DND-41 (cell line): ENCODE data around the gene GALE.

Source experiments
- ATAC-seq: fragments of 200-7000 bp; cut with Tn5 transposase; 3 replicates; pipeline ENCODE4 v1.9.1; 2021; ENCODE audit warnings: low read depth; ENCODE audit not compliant: insufficient read depth
- DNase-seq: peaks from one replicate; pipeline ENCODE4 v3.0.0-alpha.2; 2020
- H2AFZ ChIP-seq: 2 replicates; pipeline ENCODE4 v1.6.0; 2012; ENCODE audit warnings: low read depth, low read length
- H3K27ac ChIP-seq: 2 replicates; pipeline ENCODE4 v1.5.1; 2012; ENCODE audit warnings: low read length, inconsistent platforms
- H3K27me3 ChIP-seq: fragments of 200-600 bp; sonication (generic); 2 replicates; pipeline ENCODE4 v1.6.0; 2012; ENCODE audit warnings: low read length, mild to moderate bottlenecking, inconsistent platforms; ENCODE audit not compliant: insufficient read depth, poor library complexity
- H3K36me3 ChIP-seq: 2 replicates; pipeline ENCODE4 v1.5.1; 2012; ENCODE audit warnings: low read length, inconsistent platforms; ENCODE audit not compliant: insufficient read depth
- H3K4me1 ChIP-seq: 2 replicates; pipeline ENCODE4 v1.5.1; 2012; ENCODE audit warnings: mild to moderate bottlenecking, low read length; ENCODE audit not compliant: insufficient read depth
- H3K4me2 ChIP-seq: 2 replicates; pipeline ENCODE4 v1.6.0; 2012; ENCODE audit warnings: mild to moderate bottlenecking, moderate library complexity, low read length, inconsistent platforms; ENCODE audit not compliant: insufficient read depth
- H3K4me3 ChIP-seq, 2 experiments: fragments of 200-600 bp in 1 of 2; shearing (Covaris generic) in 1 of 2; 2 replicates each; pipeline ENCODE4 v1.5.1; 2012 to 2016; ENCODE audit warnings: inconsistent platforms in 2 of 2, low read length in 2 of 2, mild to moderate bottlenecking in 2 of 2, low read depth in 1 of 2, moderate library complexity in 1 of 2
- H3K79me2 ChIP-seq: 2 replicates; pipeline ENCODE4 v1.6.0; 2012; ENCODE audit warnings: low read length, inconsistent platforms; ENCODE audit not compliant: insufficient read depth
- H3K9ac ChIP-seq: 2 replicates; pipeline ENCODE4 v1.6.0; 2012; ENCODE audit warnings: low read depth, mild to moderate bottlenecking, inconsistent platforms, low read length, moderate library complexity
- H3K9me3 ChIP-seq: 2 replicates; pipeline ENCODE4 v1.5.1; 2012; ENCODE audit warnings: low read length, moderate library complexity, mild to moderate bottlenecking, inconsistent platforms; ENCODE audit not compliant: insufficient read depth, severe bottlenecking
- H4K20me1 ChIP-seq: 2 replicates; pipeline ENCODE4 v1.6.0; 2012; ENCODE audit warnings: low read length; ENCODE audit not compliant: insufficient read depth
- EZH2 ChIP-seq: IDR thresholded peaks from 3 replicates; pipeline ENCODE4 v1.6.1; 2012; ENCODE audit warnings: borderline replicate concordance, low read depth, mild to moderate bottlenecking, moderate library complexity, low read length, inconsistent platforms; ENCODE audit not compliant: severe bottlenecking
- TF ChIP-seq, protein P1 (sequence below): IDR thresholded peaks from 2 replicates; pipeline ENCODE4 v1.5.1; 2012; ENCODE audit warnings: borderline replicate concordance, low read length, moderate library complexity, mild to moderate bottlenecking; ENCODE audit not compliant: poor library complexity, severe bottlenecking; ENCODE audit errors: extremely low read depth

Gene GALE

DNA sequence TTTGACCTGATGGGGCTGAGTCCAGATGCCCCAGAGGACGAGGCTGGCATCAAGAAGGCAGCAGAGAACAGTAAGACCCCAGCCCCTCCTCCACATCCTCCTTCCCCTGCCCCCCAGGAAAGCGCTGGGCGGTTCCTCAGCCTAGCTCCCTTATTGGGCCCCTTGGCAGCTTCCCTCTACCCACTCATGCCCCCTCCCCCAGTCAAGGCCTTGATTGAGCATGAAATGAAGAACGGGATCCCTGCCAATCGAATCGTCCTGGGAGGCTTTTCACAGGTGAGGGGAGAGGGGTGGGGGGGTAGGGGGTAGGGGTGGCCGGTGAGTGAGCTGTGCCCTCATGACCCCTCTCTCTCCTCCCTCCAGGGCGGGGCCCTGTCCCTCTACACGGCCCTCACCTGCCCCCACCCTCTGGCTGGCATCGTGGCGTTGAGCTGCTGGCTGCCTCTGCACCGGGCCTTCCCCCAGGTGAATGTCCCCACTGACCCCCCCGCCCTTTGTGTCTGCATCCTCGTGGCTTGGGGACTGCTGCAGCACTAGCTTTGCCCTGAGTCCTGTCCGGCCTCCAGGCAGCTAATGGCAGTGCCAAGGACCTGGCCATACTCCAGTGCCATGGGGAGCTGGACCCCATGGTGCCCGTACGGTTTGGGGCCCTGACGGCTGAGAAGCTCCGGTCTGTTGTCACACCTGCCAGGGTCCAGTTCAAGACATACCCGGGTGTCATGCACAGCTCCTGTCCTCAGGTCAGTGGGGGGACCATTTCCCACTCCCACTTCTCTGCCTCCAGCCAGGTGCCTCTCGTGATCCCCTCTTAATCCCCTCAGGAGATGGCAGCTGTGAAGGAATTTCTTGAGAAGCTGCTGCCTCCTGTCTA is 6.5 kb downstream of the GALE start:
- no peak overlapping the region for H2AFZ ChIP-seq
- ATAC-seq (no peak), DNase-seq (no peak)
- H3K27me3 ChIP-seq: no peaks in the 10 kb centered on the region
- H3K9me3 ChIP-seq: no peaks in the 10 kb centered on the region
- peaks cover 34% of the 10 kb centered on the region for H3K79me2 ChIP-seq
- no peak overlapping the region for H3K9ac ChIP-seq
- peaks cover 53% of the 10 kb centered on the region for H3K36me3 ChIP-seq
- no peak overlapping the region for H3K4me3 ChIP-seq
- no peak overlapping the region for H3K27ac ChIP-seq
- no peak overlapping the region for H3K4me2 ChIP-seq
- TF ChIP-seq, protein P1, sequence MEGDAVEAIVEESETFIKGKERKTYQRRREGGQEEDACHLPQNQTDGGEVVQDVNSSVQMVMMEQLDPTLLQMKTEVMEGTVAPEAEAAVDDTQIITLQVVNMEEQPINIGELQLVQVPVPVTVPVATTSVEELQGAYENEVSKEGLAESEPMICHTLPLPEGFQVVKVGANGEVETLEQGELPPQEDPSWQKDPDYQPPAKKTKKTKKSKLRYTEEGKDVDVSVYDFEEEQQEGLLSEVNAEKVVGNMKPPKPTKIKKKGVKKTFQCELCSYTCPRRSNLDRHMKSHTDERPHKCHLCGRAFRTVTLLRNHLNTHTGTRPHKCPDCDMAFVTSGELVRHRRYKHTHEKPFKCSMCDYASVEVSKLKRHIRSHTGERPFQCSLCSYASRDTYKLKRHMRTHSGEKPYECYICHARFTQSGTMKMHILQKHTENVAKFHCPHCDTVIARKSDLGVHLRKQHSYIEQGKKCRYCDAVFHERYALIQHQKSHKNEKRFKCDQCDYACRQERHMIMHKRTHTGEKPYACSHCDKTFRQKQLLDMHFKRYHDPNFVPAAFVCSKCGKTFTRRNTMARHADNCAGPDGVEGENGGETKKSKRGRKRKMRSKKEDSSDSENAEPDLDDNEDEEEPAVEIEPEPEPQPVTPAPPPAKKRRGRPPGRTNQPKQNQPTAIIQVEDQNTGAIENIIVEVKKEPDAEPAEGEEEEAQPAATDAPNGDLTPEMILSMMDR: no peak
- TF ChIP-seq EZH2: no peak
- H3K4me1 ChIP-seq: peaks cover 38% of the 10 kb centered on the region
- H4K20me1 ChIP-seq: peaks cover 15% of the 10 kb centered on the region; the same call in 1 of the 2 replicates

DNA sequence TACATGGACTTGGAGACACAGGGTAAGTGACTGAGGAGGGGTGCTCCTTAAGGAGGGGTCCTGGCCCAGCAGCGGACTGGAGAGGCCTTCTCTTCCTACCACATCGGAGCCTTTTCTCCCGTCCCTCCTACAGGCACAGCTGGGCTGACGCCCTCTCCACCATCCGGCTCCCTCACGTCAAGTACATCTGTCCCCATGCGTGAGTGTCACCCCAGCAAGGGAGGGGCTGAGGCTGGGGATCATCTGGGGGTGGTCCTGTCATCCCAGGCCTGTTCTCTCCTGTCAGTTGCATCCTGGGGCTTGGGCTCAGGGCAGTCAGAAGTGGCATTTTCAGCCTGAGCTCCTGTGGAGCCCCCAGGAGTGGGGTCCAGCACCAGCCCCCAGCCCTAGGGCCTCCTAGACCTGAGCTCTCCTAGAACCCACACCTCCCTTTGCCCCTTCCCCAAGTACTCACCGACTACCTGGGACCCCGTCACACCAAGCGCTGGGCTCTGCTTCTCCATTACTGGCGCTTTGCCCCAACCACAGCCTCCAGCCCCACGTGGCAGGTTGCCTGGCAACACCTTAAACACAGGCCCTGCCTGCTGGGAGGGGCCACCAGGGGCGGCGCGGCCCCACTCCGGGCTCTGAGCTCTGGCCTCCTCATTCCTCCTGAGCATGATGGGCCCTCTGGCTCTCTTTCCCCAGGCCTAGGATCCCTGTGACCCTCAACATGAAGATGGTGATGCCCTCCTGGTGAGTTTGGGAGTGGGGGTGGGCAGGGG is 7.4 kb downstream of the GALE start:
- Histone ChIP-seq H3K9me3 (no peaks in the 10 kb centered on the region), H3K27ac (no peak overlapping the region), H3K4me2 (peak overlapping the region; percentile 91; the same call in 1 of the 2 replicates), H4K20me1 (peaks cover 15% of the 10 kb centered on the region; the same call in 1 of the 2 replicates), H3K79me2 (peaks cover 34% of the 10 kb centered on the region), H3K9ac (0 out of 2 replicates have a peak overlapping the region, but pooled peaks have one; percentile 84), H3K36me3 (peaks cover 46% of the 10 kb centered on the region), H2AFZ (no peak overlapping the region), H3K27me3 (no peaks in the 10 kb centered on the region), H3K4me3 (no peak overlapping the region), H3K4me1 (peaks cover 30% of the 10 kb centered on the region)
- ATAC-seq (no peak), DNase-seq (peak; percentile 30)
- no peak for TF ChIP-seq EZH2
- TF ChIP-seq, protein P1: no peak

DNA sequence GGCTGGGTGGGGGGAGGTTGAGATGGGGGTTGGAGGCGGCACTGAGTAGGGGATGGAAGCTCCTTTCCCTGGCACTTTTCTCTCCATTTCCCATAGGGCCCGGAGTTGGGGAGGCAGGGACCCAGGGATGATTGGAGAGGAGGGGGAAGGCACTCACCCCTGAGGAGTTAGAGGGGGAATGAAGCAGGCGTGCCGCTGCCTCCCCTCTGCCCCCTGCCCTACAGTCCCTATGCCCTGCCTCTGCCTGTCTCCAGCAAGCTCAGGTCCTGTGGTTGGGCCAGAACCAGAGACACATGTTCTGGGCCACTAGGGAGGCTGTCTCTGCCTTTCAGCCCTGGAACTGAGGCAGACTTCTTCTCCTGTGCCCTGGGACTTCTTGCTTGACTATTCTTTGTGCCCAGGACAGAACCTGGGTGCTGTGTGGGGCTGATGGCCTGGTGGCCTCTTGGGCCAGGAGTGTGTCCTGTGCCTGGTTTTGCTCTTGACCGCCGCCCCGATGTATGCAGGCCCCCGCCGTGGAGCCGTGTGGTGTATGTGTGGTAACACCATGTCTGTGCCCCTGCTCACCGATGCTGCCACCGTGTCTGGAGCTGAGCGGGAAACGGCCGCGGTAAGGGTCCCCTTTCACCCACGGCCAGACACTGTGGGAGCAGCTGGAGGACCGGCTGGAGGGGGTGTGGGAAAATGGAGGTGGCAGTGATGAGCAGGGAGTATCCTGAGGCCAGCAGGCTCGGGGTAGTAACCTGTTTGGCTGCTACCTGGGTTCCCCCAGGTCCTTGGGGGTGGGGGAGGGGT is 8.2 kb downstream of the GALE start:
- no peaks in the 10 kb centered on the region for H3K9me3 ChIP-seq
- DNase-seq (no peak), ATAC-seq (no peak)
- peak overlapping the region; percentile 91 for H3K4me2 ChIP-seq
- peak overlapping the region; percentile 84 to 97; a peak in 3 of 4 replicates for H3K4me3 ChIP-seq
- peaks cover 30% of the 10 kb centered on the region for H3K4me1 ChIP-seq
- peaks cover 34% of the 10 kb centered on the region for H3K79me2 ChIP-seq
- no peaks in the 10 kb centered on the region for H3K27me3 ChIP-seq
- no peak for TF ChIP-seq EZH2
- TF ChIP-seq, protein P1: no peak
- H3K27ac ChIP-seq: peak overlapping the region; percentile 1; the same call in 1 of the 2 replicates
- H3K36me3 ChIP-seq: peaks cover 47% of the 10 kb centered on the region
- H4K20me1 ChIP-seq: peaks cover 15% of the 10 kb centered on the region; the same call in 1 of the 2 replicates
- no peak overlapping the region for H2AFZ ChIP-seq
- peak overlapping the region; percentile 84 for H3K9ac ChIP-seq
